MM.1S (cell line): ENCODE results near the gene MAML3.

Experiments used
- DNase-seq: peaks from one replicate; pipeline ENCODE4 v3.0.0-alpha.2; 2015
- H2AFZ ChIP-seq: fragments of 300-600 bp; sonication (generic); 2 replicates; pipeline ENCODE4 v1.6.0; 2016; ENCODE audit warnings: antibody characterized with exemption, low read length
- H3F3A ChIP-seq: fragments of 300-600 bp; sonication (generic); 2 replicates; pipeline ENCODE4 v1.6.1; 2016; ENCODE audit warnings: mild to moderate bottlenecking, antibody characterized with exemption, low read length, moderate library complexity, mixed read lengths; ENCODE audit not compliant: insufficient read depth
- H3K27ac ChIP-seq: fragments of 300-600 bp; sonication (generic); 2 replicates; pipeline ENCODE4 v1.5.1; 2016; ENCODE audit warnings: mild to moderate bottlenecking, low read length
- H3K27me3 ChIP-seq: fragments of 300-600 bp; sonication (generic); replicated peaks from 2 replicates; pipeline ENCODE4 v1.6.0; 2016; ENCODE audit warnings: low read length; ENCODE audit not compliant: insufficient read depth
- H3K36me3 ChIP-seq: fragments of 300-600 bp; sonication (generic); replicated peaks from 2 replicates; pipeline ENCODE4 v1.6.1; 2016; ENCODE audit warnings: mild to moderate bottlenecking, low read length, mixed read lengths; ENCODE audit not compliant: insufficient read depth
- H3K4me1 ChIP-seq: fragments of 300-600 bp; sonication (generic); 2 replicates; pipeline ENCODE4 v1.6.1; 2016; ENCODE audit warnings: low read length, mixed read lengths
- H3K4me2 ChIP-seq: fragments of 300-600 bp; sonication (generic); 2 replicates; pipeline ENCODE4 v1.6.0; 2016; ENCODE audit warnings: low read depth, low read length
- H3K4me3 ChIP-seq: fragments of 300-600 bp; sonication (generic); 2 replicates; pipeline ENCODE4 v1.5.1; 2016; ENCODE audit warnings: low read length, mixed read lengths
- H3K79me2 ChIP-seq: fragments of 300-600 bp; sonication (generic); 2 replicates; pipeline ENCODE4 v1.6.1; 2016; ENCODE audit warnings: mixed run types, low read length, mixed read lengths
- H3K9ac ChIP-seq: fragments of 300-600 bp; sonication (generic); 2 replicates; pipeline ENCODE4 v1.6.1; 2016; ENCODE audit warnings: low read length, mixed read lengths
- H3K9me2 ChIP-seq: fragments of 300-600 bp; sonication (generic); replicated peaks from 2 replicates; pipeline ENCODE4 v1.6.1; 2016; ENCODE audit warnings: mild to moderate bottlenecking, low read length, mixed read lengths; ENCODE audit not compliant: insufficient read depth
- H3K9me3 ChIP-seq: fragments of 300-600 bp; sonication (generic); replicated peaks from 2 replicates; pipeline ENCODE4 v1.6.1; 2016; ENCODE audit warnings: mild to moderate bottlenecking, low read length, mixed read lengths; ENCODE audit not compliant: insufficient read depth
- H4K20me1 ChIP-seq: fragments of 300-600 bp; sonication (generic); 2 replicates; pipeline ENCODE4 v1.6.1; 2016; ENCODE audit warnings: mild to moderate bottlenecking, low read length, moderate library complexity, mixed read lengths; ENCODE audit not compliant: insufficient read depth
- CTCF ChIP-seq: fragments of 300-600 bp; sonication (generic); IDR thresholded peaks from 2 replicates; pipeline ENCODE4 v1.5.1; 2016; ENCODE audit warnings: antibody characterized with exemption, low read length, mixed read lengths
- EZH2 ChIP-seq: fragments of 300-600 bp; sonication (generic); optimal IDR thresholded peaks from 2 replicates; pipeline ENCODE3; 2017; ENCODE audit warnings: low read depth, mild to moderate bottlenecking, antibody characterized with exemption, low read length, mixed read lengths
- EZH2phosphoT487 ChIP-seq: fragments of 300-600 bp; sonication (generic); IDR thresholded peaks from 2 replicates; pipeline ENCODE4 v1.6.1; 2018; ENCODE audit warnings: antibody characterized with exemption, low read length

The MAML3 gene

GRCh38 chr4:140158365-140159030 lies 4.5 kb upstream of the MAML3 start:
- TF ChIP-seq EZH2 = no peak
- TF ChIP-seq EZH2phosphoT487 = no peak
- no peak for TF ChIP-seq CTCF
- Histone ChIP-seq H2AFZ (no peak overlapping the region), H3K4me1 (peaks cover 20% of the 10 kb centered on the region), H3K27me3 (peaks cover 9% of the 10 kb centered on the region; the same call in 1 of the 2 replicates), H4K20me1 (no peaks in the 10 kb centered on the region), H3K9me2 (no peaks in the 10 kb centered on the region), H3K27ac (no peak overlapping the region), H3K4me3 (no peak overlapping the region), H3K79me2 (no peaks in the 10 kb centered on the region), H3F3A (peaks cover 31% of the 10 kb centered on the region), H3K36me3 (no peaks in the 10 kb centered on the region), H3K9me3 (no peaks in the 10 kb centered on the region), H3K4me2 (no peak overlapping the region), H3K9ac (no peak overlapping the region)
- DNase-seq = no peak

- Histone ChIP-seq H3K4me3 (no peak overlapping the region), H3K9ac (no peak overlapping the region), H3K27me3 (peaks cover 19% of the 10 kb centered on the region), H3K4me2 (no peak overlapping the region; the same call in 1 of the 2 replicates), H3K27ac (peak overlapping the region; percentile 46; the same call in 1 of the 2 replicates), H3K9me2 (no peaks in the 10 kb centered on the region), H3K36me3 (no peaks in the 10 kb centered on the region), H3F3A (peaks cover 36% of the 10 kb centered on the region), H3K4me1 (peaks cover 20% of the 10 kb centered on the region), H3K9me3 (no peaks in the 10 kb centered on the region), H3K79me2 (no peaks in the 10 kb centered on the region), H4K20me1 (no peaks in the 10 kb centered on the region), H2AFZ (no peak overlapping the region)
- DNase-seq = no peak
- TF ChIP-seq EZH2 = no peak
- TF ChIP-seq CTCF = no peak
- no peak for TF ChIP-seq EZH2phosphoT487
These were observed 3.4 kb upstream of the MAML3 start for GRCh38 chr4:140157341-140157740.

GRCh38 chr4:140156529-140157171 lies 2.7 kb upstream of the MAML3 start:
- Histone ChIP-seq H3K9me2 (no peaks in the 10 kb centered on the region), H3K27ac (peak overlapping the region; percentile 46; the same call in 1 of the 2 replicates), H3K79me2 (no peaks in the 10 kb centered on the region), H4K20me1 (no peaks in the 10 kb centered on the region), H3K36me3 (no peaks in the 10 kb centered on the region), H3K27me3 (peaks cover 19% of the 10 kb centered on the region), H2AFZ (0 out of 2 replicates have a peak overlapping the region, but pooled peaks have one; percentile 2), H3K4me2 (peak overlapping the region; percentile 71), H3K4me3 (peak overlapping the region; percentile 6; the same call in 1 of the 2 replicates), H3K9ac (no peak overlapping the region), H3K9me3 (no peaks in the 10 kb centered on the region), H3K4me1 (peaks cover 20% of the 10 kb centered on the region), H3F3A (peaks cover 36% of the 10 kb centered on the region)
- TF ChIP-seq EZH2 (no peak), CTCF (no peak), EZH2phosphoT487 (no peak)
- DNase-seq = peak; percentile 80
